ENCODE results near the gene RIMS3.
"Not testable (repeated sequence)": the region's sequence is repeated elsewhere in the genome, so short reads cannot be mapped to it uniquely, and the experiment has no call there.

DNA sequence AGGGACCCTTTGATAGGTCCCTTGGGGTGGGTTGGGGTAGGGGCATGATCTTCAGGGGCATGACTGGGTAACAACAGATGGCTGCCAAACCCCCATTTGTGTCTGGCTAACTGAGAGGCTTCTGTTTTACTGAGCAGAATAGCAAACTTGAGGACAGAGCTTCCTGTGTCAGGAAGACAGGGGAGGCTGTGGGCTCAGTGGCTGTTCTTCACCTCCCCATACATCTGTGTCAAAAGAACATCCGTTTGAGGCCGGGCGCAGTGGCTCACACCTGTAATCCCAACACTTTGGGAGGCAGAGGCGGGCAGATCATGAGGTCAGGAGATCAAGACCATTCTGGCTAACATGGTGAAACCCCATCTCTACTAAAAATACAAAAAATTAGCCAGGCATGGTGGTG, 35.9 kb downstream of the RIMS3 start:
- TF ChIP-seq POLR2A (IDR thresholded peaks at IDR 0.05), result not testable (repeated sequence)
- TF ChIP-seq, protein P1, sequence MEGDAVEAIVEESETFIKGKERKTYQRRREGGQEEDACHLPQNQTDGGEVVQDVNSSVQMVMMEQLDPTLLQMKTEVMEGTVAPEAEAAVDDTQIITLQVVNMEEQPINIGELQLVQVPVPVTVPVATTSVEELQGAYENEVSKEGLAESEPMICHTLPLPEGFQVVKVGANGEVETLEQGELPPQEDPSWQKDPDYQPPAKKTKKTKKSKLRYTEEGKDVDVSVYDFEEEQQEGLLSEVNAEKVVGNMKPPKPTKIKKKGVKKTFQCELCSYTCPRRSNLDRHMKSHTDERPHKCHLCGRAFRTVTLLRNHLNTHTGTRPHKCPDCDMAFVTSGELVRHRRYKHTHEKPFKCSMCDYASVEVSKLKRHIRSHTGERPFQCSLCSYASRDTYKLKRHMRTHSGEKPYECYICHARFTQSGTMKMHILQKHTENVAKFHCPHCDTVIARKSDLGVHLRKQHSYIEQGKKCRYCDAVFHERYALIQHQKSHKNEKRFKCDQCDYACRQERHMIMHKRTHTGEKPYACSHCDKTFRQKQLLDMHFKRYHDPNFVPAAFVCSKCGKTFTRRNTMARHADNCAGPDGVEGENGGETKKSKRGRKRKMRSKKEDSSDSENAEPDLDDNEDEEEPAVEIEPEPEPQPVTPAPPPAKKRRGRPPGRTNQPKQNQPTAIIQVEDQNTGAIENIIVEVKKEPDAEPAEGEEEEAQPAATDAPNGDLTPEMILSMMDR (IDR thresholded peaks at IDR 0.05), result peak in 1 of 6 experiments; percentile 14

All from Peyer's patch (tissue), 4 donors.